GM18858 (cell line): ENCODE data around the gene C19orf12.
"Not testable (repeated sequence)": the region's sequence is repeated elsewhere in the genome, so short reads cannot be mapped to it uniquely, and the experiment has no call there.

Experiments
- ATAC-seq: cut with Tn5 transposase; IDR thresholded peaks from one replicate; pipeline ENCODE4 v1.9.1; 2021; ENCODE audit not compliant: unreplicated experiment

The C19orf12 gene

GRCh38 chr19:29731331-29731850 is 16.3 kb upstream of the C19orf12 start:
- ATAC-seq = no peak

GRCh38 chr19:29727906-29728305 is 12.8 kb upstream of the C19orf12 start:
- no peak for ATAC-seq

- ATAC-seq = no peak
These were observed 9.7 kb upstream of the C19orf12 start for GRCh38 chr19:29724746-29725145.

GRCh38 chr19:29724102-29724641 is 9.1 kb upstream of the C19orf12 start:
- no peak for ATAC-seq

GRCh38 chr19:29717051-29717450 is 2.0 kb upstream of the C19orf12 start:
- ATAC-seq = no peak

- ATAC-seq = no peak
These were observed 880 bp upstream of the C19orf12 start for GRCh38 chr19:29715701-29716581.

- ATAC-seq = no peak
These were observed 599 bp downstream of the C19orf12 start for GRCh38 chr19:29714371-29714952.

- ATAC-seq = no peak
These were observed 2.1 kb downstream of the C19orf12 start for GRCh38 chr19:29712744-29713516.

- no peak for ATAC-seq
These were observed 3.4 kb downstream of the C19orf12 start for GRCh38 chr19:29711584-29712132.

GRCh38 chr19:29709440-29709798 is 5.6 kb downstream of the C19orf12 start:
- ATAC-seq = not testable (repeated sequence)

- no peak for ATAC-seq
These were observed 6.3 kb downstream of the C19orf12 start for GRCh38 chr19:29708554-29709439.

- no peak for ATAC-seq
These were observed 8.4 kb downstream of the C19orf12 start for GRCh38 chr19:29706635-29707034.

- ATAC-seq = no peak
These were observed 9.4 kb downstream of the C19orf12 start for GRCh38 chr19:29705706-29706105.

- no peak for ATAC-seq
These were observed 10.2 kb downstream of the C19orf12 start for GRCh38 chr19:29704562-29705558.

- no peak for ATAC-seq
These were observed 12.1 kb downstream of the C19orf12 start for GRCh38 chr19:29702963-29703320.

- no peak for ATAC-seq
These were observed 12.7 kb downstream of the C19orf12 start for GRCh38 chr19:29702161-29702962.

- ATAC-seq = no peak
These were observed 14.6 kb downstream of the C19orf12 start for GRCh38 chr19:29700498-29700897.

GRCh38 chr19:29699861-29700260 is 15.2 kb downstream of the C19orf12 start:
- ATAC-seq = no peak
